Immature natural killer cell (primary cell): ENCODE data around the gene ATF2. TPM values are rescaled to one million over a fixed set of nuclear protein-coding genes. Genes with fewer than 3 reads are reported as not detected.

Source experiments
- DNase-seq, 3 donors: peaks; one replicate each; pipeline ENCODE4 v3.0.0; 2022; ENCODE audit warnings: mixed read lengths in 1 of 3
- H3K27ac Mint-ChIP-seq, 6 donors: one replicate each; pipeline ENCODE4 v1.8.0; 2020; ENCODE audit warnings: mixed read lengths in 6 of 6, mild to moderate bottlenecking in 5 of 6, inconsistent platforms in 4 of 6, moderate library complexity in 3 of 6
- H3K27me3 Mint-ChIP-seq, 3 donors: one replicate each; pipeline ENCODE4 v1.8.0; 2020 to 2021; ENCODE audit warnings: low read depth in 3 of 3, mild to moderate bottlenecking in 3 of 3, mixed read lengths in 3 of 3, moderate library complexity in 3 of 3, inconsistent platforms in 1 of 3
- H3K36me3 Mint-ChIP-seq, 3 donors: one replicate each; pipeline ENCODE4 v1.8.0; 2020; ENCODE audit warnings: mixed read lengths in 3 of 3, inconsistent platforms in 2 of 3, mild to moderate bottlenecking in 2 of 3
- H3K4me1 Mint-ChIP-seq, 2 donors: one replicate each; pipeline ENCODE4 v1.8.0; 2020; ENCODE audit warnings: inconsistent platforms in 2 of 2, mild to moderate bottlenecking in 2 of 2, mixed read lengths in 2 of 2, moderate library complexity in 1 of 2
- H3K4me3 Mint-ChIP-seq, 5 donors: one replicate each; pipeline ENCODE4 v1.8.0; 2020; ENCODE audit warnings: mild to moderate bottlenecking in 5 of 5, mixed read lengths in 5 of 5, inconsistent platforms in 3 of 5, moderate library complexity in 3 of 5
- H3K9me3 Mint-ChIP-seq, 6 donors: one replicate each; pipeline ENCODE4 v1.8.0; 2020; ENCODE audit warnings: mild to moderate bottlenecking in 6 of 6, mixed read lengths in 6 of 6, inconsistent platforms in 4 of 6, moderate library complexity in 3 of 6
- polyA plus RNA-seq, 3 donors: library from polyadenylated mRNA; unstranded; fragments of 300-500 nt; fragmentation: Illumina TruSeq; gene quantifications; one replicate each; pipeline ENCODE4 v1.2.3, GENCODE V29; 2021

The ATF2 gene
- polyA plus RNA-seq, 3 donors from 2014 or later, result 21.2 to 42.7 (median 35.5) TPM

GRCh38 chr2:175152242-175152641 is 15.8 kb downstream of the ATF2 start:
- Mint-ChIP-seq H3K9me3 (no peaks in the 10 kb centered on the region), H3K27me3 (peaks cover 0 to 2% (median 0%) of the 10 kb centered on the region in 3 donors), H3K4me1 (peaks cover 63 to 87% of the 10 kb centered on the region in 2 donors), H3K4me3 (peak overlapping the region in 4 of 5 donors; percentile 1 to 64 (median 29)), H3K27ac (peak overlapping the region in 2 of 6 donors; percentile 8 to 38), H3K36me3 (peaks cover 0 to 12% (median 5%) of the 10 kb centered on the region in 3 donors)
- no peak for DNase-seq

DNA sequence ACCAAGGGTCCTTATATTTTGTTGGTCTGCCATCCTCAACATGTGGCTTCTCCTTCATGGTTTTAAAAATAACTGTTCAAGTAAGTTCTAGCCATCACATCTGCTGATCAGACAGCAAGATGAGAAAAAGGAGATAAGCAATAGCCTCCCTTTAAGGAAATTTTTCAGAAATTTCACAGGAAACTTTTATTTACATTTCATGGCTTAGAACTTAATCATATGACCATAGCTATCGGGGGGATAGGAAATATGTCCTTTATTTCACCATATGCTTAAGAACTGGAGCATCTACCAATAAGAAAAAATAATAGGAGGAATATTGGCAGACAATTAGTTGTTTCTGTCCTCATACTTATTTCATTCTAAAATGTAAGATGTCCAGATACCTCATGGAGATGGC is 16.2 kb downstream of the ATF2 start:
- H3K9me3 Mint-ChIP-seq, result no peaks in the 10 kb centered on the region
- peak overlapping the region in 3 of 5 donors; percentile 7 to 64 (median 51) for H3K4me3 Mint-ChIP-seq
- H3K27ac Mint-ChIP-seq, result peak overlapping the region in 1 of 6 donors; percentile 38
- peaks cover 0 to 12% (median 5%) of the 10 kb centered on the region in 3 donors for H3K36me3 Mint-ChIP-seq
- H3K4me1 Mint-ChIP-seq, result peaks cover 62 to 87% of the 10 kb centered on the region in 2 donors
- peaks cover 0 to 2% (median 0%) of the 10 kb centered on the region in 3 donors for H3K27me3 Mint-ChIP-seq
- no peak for DNase-seq

DNA sequence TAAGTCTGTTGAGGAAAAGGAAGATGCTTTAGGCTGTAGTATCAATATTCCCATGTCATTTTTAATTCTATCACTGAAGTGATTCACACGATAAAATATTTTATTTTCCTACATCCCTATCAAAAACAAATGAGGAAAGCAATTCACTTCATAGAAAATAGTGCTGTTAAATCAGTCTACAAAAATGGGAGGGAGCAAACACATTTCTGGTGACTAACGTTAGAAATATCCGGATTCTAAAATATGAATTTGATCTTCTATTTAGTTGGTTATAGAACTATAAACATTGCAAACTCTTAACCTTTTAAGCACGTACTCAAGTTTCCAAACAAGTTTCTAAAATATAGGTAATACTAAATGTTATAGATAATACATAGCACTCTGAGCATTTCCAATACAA is 20.8 kb downstream of the ATF2 start:
- Mint-ChIP-seq H3K9me3 (no peaks in the 10 kb centered on the region), H3K4me1 (peaks cover 50 to 94% of the 10 kb centered on the region in 2 donors), H3K27ac (no peak overlapping the region), H3K4me3 (no peak overlapping the region), H3K27me3 (peaks cover 0 to 4% (median 0%) of the 10 kb centered on the region in 3 donors), H3K36me3 (peaks cover 0 to 8% (median 5%) of the 10 kb centered on the region in 3 donors)
- DNase-seq, result no peak

DNA sequence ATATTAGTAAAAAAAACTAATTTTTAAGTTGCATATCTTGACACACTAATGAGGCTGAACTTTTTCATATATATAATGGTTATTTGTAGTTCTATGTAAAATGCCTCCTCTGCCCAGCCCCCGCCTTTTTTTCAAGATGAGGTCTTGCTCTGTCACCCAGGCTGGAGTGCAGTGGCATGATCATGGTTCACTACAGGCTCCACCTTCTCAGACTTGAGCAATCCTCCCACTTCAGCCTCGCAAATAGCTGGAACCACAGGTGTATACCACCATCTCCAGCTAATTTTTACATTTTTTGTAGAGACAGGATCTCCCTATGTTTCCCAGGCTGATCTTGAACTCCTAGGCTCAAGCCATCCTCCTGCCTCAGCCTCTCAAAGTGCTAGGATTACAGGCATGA is 24.3 kb downstream of the ATF2 start:
- Mint-ChIP-seq H3K27ac (no peak overlapping the region), H3K27me3 (peaks cover 0 to 4% (median 0%) of the 10 kb centered on the region in 3 donors), H3K36me3 (no peaks in the 10 kb centered on the region), H3K9me3 (no peaks in the 10 kb centered on the region), H3K4me1 (peaks cover 41 to 83% of the 10 kb centered on the region in 2 donors), H3K4me3 (no peak overlapping the region)
- DNase-seq, result no peak

- no peaks in the 10 kb centered on the region for H3K36me3 Mint-ChIP-seq
Observed at GRCh38 chr2:175143191-175143590, 24.8 kb downstream of the ATF2 start.

DNA sequence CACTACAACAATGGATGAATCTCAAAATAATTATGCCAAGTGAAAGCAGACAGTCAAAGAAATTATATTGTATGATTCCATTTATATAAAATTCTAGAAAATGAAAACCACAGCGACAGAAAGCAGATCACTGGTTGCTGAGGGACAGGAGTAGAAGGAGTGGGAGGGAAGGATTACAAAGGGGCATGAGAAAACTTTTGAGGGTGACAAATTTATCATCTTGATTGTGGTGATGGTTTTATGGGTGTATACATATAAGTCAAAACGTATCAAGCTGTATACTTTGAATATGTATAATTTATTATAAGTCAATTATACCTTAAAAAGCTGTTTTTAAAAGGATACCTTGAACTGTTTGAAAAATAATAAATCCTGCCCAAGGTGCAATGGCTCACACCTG is 27.7 kb downstream of the ATF2 start:
- peaks cover 0 to 4% (median 0%) of the 10 kb centered on the region in 3 donors for H3K27me3 Mint-ChIP-seq
- H3K4me3 Mint-ChIP-seq, result no peak overlapping the region
- peak overlapping the region in 3 of 6 donors; percentile 26 to 46 (median 32) for H3K27ac Mint-ChIP-seq
- no peak for DNase-seq
- no peaks in the 10 kb centered on the region for H3K9me3 Mint-ChIP-seq
- H3K36me3 Mint-ChIP-seq, result peaks cover 0 to 12% (median 11%) of the 10 kb centered on the region in 3 donors
- H3K4me1 Mint-ChIP-seq, result peaks cover 49 to 85% of the 10 kb centered on the region in 2 donors

More at GRCh38 chr2:175143191-175143590, 24.8 kb downstream of the ATF2 start:
- Mint-ChIP-seq H3K4me1 (peaks cover 40 to 83% of the 10 kb centered on the region in 2 donors), H3K27ac (no peak overlapping the region), H3K9me3 (no peaks in the 10 kb centered on the region), H3K27me3 (peaks cover 0 to 4% (median 0%) of the 10 kb centered on the region in 3 donors), H3K4me3 (no peak overlapping the region)
- DNase-seq, result no peak

GRCh38 chr2:175137793-175138192 is 30.2 kb downstream of the ATF2 start:
- Mint-ChIP-seq H3K9me3 (no peaks in the 10 kb centered on the region), H3K27ac (peak overlapping the region in 1 of 6 donors; percentile 66), H3K36me3 (peaks cover 4 to 23% (median 22%) of the 10 kb centered on the region in 3 donors), H3K4me3 (no peak overlapping the region), H3K4me1 (peaks cover 43 to 73% of the 10 kb centered on the region in 2 donors), H3K27me3 (peaks cover 0 to 4% (median 0%) of the 10 kb centered on the region in 3 donors)
- DNase-seq, result no peak

DNA sequence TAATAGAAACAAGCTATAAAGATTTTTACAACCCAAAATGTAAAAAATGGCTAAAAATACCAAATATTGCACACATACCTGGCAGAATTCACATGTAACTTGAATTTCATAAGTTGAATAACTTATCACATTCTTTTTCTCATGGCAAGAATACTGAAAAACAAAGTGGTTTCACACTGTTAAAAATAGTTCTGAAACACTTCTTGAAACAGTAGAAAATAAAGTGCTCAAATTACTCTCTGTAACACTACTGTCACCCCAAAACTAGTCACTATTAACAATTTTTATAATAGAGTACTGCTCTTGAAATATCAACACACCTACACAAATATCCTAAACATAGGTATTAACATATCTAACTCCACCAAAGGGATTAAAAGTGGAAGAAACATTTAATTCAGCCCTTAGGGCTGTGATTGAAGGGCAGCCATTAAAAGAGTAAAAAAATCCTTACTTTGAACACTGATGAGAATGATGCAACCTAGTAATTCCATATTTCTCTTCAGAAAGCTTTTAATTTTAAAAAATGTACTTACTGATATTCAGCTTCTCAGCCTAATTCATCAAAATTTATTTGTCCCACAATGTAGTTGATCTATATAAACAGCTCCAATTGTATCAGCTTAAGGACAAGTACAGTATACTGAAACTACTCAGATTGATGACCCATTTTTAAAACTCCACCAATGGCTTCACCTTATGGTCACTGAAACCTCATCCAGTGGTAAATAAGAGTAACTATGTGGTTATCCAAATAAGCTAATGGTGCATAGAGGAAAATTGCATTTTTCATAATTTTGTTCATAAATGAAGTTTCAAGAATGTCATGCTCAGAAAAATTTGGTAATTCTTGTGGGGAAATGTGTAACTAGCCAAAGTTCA is 31.4 kb downstream of the ATF2 start:
- Mint-ChIP-seq H3K4me3 (peak overlapping the region in 3 of 5 donors; percentile 35 to 50 (median 36)), H3K27ac (peak overlapping the region in 5 of 6 donors; percentile 5 to 73 (median 17)), H3K9me3 (no peaks in the 10 kb centered on the region)

GRCh38 chr2:175135862-175136261 is 32.1 kb downstream of the ATF2 start:
- Mint-ChIP-seq H3K9me3 (no peaks in the 10 kb centered on the region), H3K4me1 (peaks cover 35 to 61% of the 10 kb centered on the region in 2 donors), H3K27me3 (no peaks in the 10 kb centered on the region), H3K27ac (peak overlapping the region in 1 of 6 donors; percentile 28), H3K36me3 (peaks cover 4 to 23% (median 22%) of the 10 kb centered on the region in 3 donors), H3K4me3 (peak overlapping the region in 1 of 5 donors; percentile 36)
- DNase-seq, result no peak

More for the DNA sequence above, 31.4 kb downstream of the ATF2 start:
- peaks cover 4 to 23% (median 22%) of the 10 kb centered on the region in 3 donors for H3K36me3 Mint-ChIP-seq
- H3K27me3 Mint-ChIP-seq, result no peaks in the 10 kb centered on the region
- DNase-seq, result no peak
- peaks cover 38 to 63% of the 10 kb centered on the region in 2 donors for H3K4me1 Mint-ChIP-seq

- Mint-ChIP-seq H3K4me1 (peaks cover 33 to 56% of the 10 kb centered on the region in 2 donors), H3K36me3 (peaks cover 4 to 23% (median 22%) of the 10 kb centered on the region in 3 donors), H3K27ac (peak overlapping the region in 3 of 6 donors; percentile 8 to 17 (median 8)), H3K4me3 (peak overlapping the region in 1 of 5 donors; percentile 18), H3K27me3 (no peaks in the 10 kb centered on the region), H3K9me3 (no peaks in the 10 kb centered on the region)
- DNase-seq, result no peak
Observed at GRCh38 chr2:175135177-175135576, 32.8 kb downstream of the ATF2 start.

- Mint-ChIP-seq H3K27ac (no peak overlapping the region), H3K4me3 (no peak overlapping the region), H3K4me1 (peaks cover 14 to 27% of the 10 kb centered on the region in 2 donors), H3K9me3 (no peaks in the 10 kb centered on the region), H3K27me3 (no peaks in the 10 kb centered on the region), H3K36me3 (peaks cover 15 to 34% (median 21%) of the 10 kb centered on the region in 3 donors)
- no peak for DNase-seq
Observed at GRCh38 chr2:175131252-175131651, 36.8 kb downstream of the ATF2 start.

DNA sequence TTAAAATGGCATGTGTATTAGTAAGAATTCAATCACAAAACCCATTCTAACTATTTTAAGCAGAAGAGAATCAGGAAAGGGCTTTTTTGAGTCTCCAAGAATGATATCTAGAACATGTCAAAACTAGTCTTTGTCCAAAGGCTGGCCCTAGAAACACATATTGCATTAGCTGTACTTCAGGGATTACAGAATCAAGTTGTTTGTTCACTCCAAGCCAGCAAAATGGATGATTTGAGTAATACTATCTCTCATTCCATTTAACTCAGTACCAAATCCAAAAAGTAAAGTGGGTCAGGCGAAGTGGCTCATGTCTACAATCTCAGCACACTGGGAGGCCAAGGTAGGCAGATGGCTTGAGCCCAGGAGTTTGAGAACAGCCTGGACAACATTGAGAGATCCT is 41.3 kb downstream of the ATF2 start:
- no peak overlapping the region for H3K4me3 Mint-ChIP-seq
- no peak for DNase-seq
- no peaks in the 10 kb centered on the region for H3K9me3 Mint-ChIP-seq
- no peak overlapping the region for H3K27ac Mint-ChIP-seq
- no peaks in the 10 kb centered on the region for H3K27me3 Mint-ChIP-seq
- H3K4me1 Mint-ChIP-seq, result peaks cover 3 to 31% of the 10 kb centered on the region in 2 donors
- H3K36me3 Mint-ChIP-seq, result peaks cover 8 to 17% (median 10%) of the 10 kb centered on the region in 3 donors

DNA sequence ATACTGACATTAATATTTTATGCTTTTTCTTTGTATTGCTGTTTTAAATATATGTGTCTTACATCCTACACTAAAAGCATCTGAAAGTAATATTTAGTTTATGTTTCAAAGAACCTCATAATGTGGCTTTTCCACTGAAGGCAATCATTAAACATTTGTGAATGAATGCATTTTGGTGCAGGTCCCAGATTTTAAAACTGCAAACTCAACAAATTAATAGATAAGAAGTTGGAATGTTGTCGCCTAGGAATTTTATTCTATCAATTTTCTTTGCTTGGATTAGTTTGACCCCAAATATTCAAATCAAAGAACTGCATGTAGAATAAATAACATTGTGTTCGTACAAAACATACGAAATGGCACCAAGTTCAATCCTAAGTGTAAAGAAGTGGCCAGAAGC is 44.7 kb downstream of the ATF2 start:
- Mint-ChIP-seq H3K4me3 (no peak overlapping the region), H3K27ac (no peak overlapping the region), H3K27me3 (no peaks in the 10 kb centered on the region), H3K9me3 (no peaks in the 10 kb centered on the region), H3K4me1 (peaks cover 3 to 31% of the 10 kb centered on the region in 2 donors), H3K36me3 (peaks cover under 1 to 7% (median under 1%) of the 10 kb centered on the region in 3 donors)
- DNase-seq, result no peak

GRCh38 chr2:175111200-175111657 is 56.8 kb downstream of the ATF2 start:
- no peaks in the 10 kb centered on the region for H3K27me3 Mint-ChIP-seq
- peak; percentile 25 to 49 (median 34) for DNase-seq
- no peak overlapping the region for H3K4me3 Mint-ChIP-seq
- H3K27ac Mint-ChIP-seq, result peak overlapping the region in 4 of 6 donors; percentile 17 to 70 (median 49)
- peaks cover 0 to 6% of the 10 kb centered on the region in 2 donors for H3K4me1 Mint-ChIP-seq
- peaks cover 14 to 38% (median 16%) of the 10 kb centered on the region in 3 donors for H3K36me3 Mint-ChIP-seq
- H3K9me3 Mint-ChIP-seq, result no peaks in the 10 kb centered on the region
